SW 1271 (cell line): ENCODE data around the gene PRLH.

Source experiments
- DNase-seq, 2 experiments: peaks; one replicate each; lab custom pipeline; 2025; lab: John Stamatoyannopoulos, UW

The PRLH gene

DNA sequence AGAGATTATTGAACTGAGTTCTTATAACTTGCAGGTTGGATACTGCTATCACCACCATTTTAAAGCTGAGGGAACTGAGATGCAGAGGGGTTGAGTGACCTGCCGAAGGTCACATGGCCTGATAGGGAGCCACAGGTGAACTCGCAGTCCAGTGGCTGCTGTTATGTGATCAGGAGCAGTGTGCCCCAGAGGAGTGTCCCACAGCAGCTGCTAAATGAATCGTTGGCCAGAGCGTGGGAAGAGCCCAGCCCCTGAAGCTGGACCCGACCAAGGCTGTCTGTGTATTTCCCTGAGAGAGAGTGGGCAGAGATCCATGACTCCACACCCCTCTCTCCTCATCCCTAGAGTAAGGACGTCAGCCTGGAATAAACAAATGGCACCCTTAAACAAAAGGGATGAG is 26.7 kb upstream of the PRLH start:
- no peak for DNase-seq

DNA sequence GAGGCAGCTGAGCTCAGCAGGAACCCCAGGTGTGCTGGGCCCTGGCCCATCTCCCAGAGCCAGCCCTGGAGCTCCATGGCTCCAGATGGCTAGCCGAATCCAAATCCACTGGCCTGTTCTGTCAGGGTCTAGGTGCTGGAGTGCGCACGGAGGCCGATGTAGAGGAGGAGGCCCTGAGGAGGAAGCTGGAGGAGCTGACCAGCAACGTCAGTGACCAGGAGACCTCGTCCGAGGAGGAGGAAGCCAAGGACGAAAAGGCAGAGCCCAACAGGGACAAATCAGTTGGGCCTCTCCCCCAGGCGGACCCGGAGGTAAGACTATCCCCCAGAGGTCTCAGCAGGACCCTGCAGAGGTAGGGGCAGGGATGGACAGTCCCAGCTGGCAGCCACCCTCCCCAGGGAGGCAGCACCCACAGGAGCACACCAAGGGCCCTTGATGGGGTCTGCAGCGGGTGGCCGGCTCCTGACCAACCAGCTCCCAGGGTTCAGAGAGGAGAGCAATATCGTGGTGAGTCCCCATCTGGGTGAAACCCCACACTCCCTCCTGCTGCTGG is 26.1 kb upstream of the PRLH start:
- DNase-seq, result no peak

GRCh38 chr2:237540823-237541222 is 25.6 kb upstream of the PRLH start:
- DNase-seq, result no peak

- DNase-seq, result no peak
Measured at GRCh38 chr2:237541243-237541642, 25.1 kb upstream of the PRLH start.

DNA sequence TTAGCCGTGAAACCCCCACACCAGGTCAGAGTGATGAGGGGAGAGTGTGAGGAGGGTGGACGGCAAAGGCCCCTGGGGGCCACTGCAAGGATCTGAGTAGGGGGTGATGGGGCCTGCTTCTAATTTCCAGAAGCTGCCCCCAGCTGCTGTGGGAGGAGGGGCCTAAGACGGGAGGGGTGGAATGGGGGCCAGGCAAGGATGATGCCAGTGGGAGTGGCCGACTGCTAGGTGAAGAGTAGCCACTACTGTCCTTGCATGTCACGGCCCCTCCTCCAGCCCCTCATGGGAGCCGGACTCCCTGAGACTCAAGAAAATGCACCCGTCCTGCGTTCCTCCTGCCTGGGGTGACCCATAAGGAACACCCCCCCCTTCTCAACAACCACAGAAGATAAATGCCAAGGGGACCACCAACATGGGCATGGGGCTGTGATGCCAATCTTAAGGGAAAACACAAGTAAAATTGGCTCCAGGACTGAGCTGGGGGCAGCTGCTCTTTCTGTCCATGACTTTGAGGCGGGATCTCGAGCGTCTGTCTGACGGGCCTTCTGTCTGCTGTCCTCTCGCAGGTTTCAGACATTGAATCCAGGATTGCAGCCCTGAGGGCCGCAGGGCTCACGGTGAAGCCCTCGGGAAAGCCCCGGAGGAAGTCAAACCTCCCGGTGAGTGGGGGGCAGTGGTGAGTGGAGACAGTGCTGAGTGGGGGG is 24.2 kb upstream of the PRLH start:
- DNase-seq, result no peak

GRCh38 chr2:237546040-237546875 is 20.1 kb upstream of the PRLH start:
- DNase-seq, result no peak

GRCh38 chr2:237546876-237547395 is 19.4 kb upstream of the PRLH start:
- no peak for DNase-seq

DNA sequence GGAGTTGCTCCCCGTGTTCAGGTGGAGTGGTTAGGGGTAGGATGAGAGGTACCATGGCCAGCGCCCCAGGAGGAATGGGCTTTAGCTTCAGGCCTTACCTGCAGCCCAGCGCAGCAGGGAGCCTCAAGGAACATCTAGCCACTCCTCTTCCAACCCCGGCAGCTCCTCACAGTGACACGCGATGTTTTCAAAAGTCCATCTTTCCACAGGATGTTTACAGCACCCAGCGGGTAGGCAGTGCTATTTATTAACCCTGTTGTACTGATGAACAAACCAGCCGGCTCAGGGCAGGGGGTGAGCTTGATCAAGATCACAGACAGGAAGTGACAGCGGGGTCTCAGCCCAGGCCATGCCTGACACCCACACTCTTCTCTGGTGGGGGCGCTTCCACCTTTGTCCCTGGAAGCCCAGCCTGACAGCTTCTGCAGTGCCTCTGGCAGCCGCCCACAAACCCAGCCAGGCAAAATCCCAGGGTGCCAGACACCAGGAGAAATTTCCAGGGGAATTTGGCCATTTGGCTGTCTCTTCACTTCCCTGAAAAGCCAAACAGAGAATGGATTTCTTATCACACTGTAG is 18.4 kb upstream of the PRLH start:
- no peak for DNase-seq

GRCh38 chr2:237549216-237549615 is 17.2 kb upstream of the PRLH start:
- no peak for DNase-seq

DNA sequence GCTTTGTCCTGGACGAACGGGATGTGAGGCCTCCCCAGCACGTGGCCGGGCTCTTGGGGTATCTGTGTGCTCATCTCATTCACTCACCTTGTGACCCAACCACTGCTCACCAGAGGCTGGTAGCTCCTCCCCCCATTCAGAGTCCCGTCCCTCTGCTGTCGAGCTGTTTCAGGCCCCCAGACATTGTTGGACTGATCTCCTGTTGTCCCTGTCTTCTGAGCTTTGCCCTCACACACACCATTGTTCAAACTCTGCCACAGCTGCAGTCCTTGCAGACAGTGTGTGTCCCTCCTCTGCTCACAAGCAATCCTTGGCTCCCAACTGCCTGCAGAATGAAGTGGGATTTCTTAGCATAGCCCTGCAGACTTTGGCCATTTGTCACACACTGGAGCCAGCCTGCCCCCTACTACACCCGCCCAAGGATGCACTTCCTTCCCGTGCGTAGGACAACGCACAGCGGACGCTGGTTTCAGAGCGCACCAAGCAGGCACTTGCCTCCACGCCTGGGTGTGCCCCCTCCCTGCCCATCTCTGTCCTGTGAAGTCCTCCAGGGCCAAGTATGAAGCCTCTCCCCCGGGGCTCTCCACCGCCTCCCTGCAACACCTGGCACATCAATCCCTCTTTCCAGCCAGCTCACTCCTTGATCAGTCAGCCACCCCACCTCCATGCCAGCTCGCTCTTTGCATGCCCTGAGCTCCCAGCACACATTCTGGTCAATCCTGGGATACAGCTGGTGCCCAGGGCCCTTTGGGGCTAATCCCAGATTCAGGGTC is 16.5 kb upstream of the PRLH start:
- DNase-seq, result no peak

DNA sequence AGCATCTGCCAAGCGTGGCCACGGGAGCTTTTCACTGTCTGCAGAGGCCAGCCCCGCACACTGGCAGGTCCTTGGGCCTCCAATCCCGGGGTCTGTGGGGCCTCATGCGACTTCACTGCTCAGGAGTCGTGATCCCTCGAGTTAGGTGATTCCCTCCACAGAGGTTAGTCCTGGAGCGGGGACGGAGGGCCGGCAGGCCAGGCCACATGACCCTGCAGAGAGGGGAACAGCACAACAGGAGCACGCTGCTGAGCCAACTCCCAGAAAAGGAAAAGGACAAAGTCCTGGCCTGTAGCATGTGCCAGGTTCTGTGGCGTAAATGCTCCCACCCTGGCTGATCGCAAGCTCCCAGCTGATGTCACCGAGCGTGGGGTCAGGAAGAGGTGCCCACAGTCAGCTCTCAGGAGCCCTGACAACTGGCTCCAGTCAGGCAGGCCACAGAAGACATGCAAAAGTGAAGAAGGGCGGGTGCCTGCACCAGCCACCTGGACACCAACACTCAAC is 15.3 kb upstream of the PRLH start:
- no peak for DNase-seq

DNA sequence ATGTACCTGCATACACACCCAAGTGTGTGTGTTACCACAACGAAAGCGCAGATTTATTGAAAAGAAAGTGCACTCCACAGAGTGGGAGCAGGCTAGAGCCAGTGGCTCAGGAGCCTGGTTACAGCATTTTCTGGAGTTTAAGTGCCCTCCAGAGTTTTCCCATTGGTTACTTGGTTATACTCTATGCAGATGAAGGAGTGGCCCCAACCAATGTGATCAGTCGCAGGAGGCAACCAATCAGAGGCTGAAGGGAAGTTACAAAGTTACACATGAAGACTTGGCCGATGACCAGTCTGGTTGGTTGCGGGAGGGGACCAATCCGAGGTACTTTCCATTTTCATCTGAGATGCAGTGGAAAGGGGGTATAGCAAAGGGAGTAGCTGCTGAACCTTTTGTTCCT is 13.5 kb upstream of the PRLH start:
- no peak for DNase-seq

GRCh38 chr2:237553948-237554347 is 12.4 kb upstream of the PRLH start:
- DNase-seq, result no peak

DNA sequence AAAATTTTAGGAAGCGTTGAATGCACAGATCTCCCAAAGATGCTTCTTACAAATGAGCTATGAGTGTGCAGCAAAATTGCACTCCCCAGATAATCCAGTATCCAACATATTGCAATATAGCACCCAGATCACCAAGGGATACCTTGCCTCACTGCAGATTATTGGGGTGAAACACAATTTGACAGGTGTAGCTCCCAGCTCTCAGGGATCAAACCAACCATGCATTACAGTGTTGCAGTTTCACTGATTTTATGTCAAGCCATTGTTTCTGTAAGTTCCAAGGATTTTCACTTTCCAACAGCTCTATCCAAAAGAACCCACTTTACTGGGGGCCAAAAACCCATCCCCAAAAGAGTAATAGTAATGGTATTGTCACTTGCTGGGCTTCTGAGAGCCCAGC is 10.8 kb upstream of the PRLH start:
- DNase-seq, result no peak

DNA sequence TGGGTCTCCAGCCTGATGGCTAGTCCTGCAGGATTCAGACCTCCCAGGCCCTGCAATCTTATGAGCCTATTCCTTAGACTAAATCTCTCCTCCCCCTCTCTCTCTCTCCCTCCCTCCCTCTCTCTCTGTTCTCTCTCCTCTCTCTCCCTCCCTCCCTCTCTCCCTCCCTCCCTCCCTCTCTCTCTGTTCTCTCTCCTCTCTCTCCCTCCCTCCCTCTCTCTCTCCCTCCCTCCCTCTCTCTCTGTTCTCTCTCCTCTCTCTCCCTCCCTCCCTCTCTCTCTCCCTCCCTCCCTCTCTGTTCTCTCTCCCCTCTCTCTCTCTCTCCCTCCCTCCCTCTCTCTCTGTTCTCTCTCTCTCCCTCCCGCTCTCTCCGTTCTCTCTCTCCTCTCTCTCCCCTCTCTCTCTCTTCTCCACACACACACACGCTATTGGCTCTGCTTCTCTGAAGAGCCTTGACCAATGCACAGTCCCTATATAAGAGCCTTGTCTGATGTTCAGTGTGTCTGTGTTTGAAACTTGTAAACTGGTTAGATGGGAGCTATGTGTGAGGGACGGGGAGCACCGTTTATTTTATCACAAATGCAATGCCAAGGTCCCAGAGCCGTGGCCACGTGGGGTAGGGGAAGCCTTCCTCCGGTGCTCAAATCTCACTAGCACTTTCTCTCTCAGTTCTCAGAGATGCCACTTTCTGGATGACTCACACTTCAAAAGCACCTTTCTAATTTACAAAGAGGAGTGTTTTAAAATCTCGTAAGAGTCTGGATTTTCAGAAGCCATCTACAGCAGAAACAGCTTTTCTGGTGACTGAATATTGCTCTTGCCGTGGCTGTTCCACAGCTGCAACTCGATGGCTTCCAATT is 9.4 kb upstream of the PRLH start:
- DNase-seq, result no peak

DNA sequence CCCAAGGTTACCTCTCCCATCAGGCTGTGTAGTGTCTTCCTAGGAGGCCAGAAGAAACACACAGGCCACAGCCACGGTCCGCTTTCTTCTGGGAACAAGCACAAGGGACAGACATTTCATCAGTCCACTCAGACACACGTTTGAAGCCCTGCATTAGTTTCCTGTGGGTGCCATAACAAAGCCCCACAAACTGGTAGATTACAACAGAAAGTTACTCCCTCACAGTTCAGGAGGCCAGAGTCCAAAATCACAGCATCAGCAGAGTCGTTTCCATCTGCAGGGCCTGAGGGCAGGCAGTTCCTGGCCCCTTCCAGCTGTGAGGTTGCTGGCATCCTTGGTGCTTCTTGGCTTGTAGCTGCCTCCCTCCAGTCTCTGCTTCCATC is 8.8 kb upstream of the PRLH start:
- no peak for DNase-seq

DNA sequence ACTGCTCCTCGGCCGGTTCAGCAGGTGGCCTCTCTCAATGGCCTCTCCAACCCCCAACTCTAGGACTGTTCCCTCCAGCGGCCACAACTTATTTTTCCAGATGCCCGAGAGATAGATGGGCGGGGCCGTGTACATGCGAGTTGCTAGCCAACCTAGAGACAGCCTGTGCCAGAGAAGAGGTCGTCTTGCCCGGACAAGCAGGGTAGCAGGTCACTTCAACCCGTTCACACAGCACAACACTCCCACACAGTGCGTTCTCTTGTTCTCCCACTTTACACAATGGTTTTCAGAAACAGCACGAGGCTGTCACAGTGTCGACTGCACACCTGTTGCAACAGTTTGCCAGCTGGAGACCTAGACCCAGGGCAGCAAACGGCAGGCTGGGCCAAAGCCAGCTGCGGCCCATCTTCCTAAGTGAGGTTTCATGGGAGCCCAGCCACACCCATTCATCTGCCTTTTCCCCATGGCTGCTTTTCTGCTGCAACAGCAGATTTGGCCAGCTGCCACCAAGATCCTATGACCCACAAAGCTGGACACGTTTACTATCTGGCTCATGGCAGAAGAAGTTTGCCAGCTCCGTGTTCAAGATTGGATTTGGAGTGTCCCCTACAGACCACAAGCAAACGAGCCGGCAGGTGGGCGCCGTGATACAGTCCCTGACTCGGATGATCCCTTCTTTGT is 7.3 kb upstream of the PRLH start:
- no peak for DNase-seq

GRCh38 chr2:237561221-237561620 is 5.2 kb upstream of the PRLH start:
- DNase-seq, result no peak

DNA sequence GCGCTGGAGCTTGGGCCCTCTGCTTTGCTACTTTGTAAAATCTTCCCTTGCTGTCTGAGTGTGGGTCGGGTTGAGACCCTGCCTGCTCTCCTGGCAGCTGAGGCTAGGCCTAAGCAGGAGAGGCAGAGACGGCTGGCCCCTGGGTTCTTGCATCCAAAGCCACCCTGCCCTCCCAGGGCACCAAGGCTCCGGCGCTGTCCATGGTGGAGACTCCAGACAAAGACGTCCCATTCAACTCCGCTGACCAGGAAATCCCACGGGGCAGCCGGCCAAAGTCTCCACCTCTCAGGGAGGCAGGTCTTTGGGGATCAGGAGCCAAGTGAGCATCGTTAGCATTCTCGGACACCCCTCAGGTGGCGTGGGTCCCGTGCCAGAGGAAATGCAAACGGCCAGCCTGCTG is 2.6 kb upstream of the PRLH start:
- DNase-seq, result no peak

DNA sequence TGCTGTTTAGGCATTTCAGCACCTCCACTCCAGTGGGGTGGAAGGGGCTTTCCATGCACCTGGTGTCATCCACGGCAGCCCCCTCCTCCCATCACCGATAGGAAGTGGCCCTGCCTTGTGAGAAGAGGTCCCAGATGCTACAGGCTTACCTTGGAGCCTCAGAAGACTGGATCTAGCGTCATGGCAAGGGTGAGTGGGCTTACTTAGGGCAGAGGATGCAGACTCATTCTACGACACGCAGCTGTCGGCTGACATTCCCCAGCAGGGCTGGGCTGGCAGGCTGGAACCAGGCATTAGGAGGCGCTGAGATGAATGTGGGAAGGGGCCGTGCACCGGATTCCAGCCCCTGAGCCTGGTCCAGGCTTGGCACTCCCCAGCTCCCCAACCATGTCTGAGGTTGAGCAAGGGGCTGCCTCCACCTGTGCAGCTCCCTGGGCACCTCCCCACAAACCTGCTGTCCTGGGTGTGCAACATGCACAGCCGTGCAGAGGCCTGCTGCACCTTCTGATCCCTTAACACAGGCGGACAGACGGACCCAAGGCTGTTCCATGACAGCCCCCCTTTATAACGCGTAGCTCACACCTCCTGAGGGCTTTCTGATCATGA is 1.7 kb upstream of the PRLH start:
- no peak for DNase-seq
